ENCODE results near the gene LINGO4.
A peak's percentile ranks its signal among the peaks of the same experiment; 100 is the strongest.

The LINGO4 gene

DNA sequence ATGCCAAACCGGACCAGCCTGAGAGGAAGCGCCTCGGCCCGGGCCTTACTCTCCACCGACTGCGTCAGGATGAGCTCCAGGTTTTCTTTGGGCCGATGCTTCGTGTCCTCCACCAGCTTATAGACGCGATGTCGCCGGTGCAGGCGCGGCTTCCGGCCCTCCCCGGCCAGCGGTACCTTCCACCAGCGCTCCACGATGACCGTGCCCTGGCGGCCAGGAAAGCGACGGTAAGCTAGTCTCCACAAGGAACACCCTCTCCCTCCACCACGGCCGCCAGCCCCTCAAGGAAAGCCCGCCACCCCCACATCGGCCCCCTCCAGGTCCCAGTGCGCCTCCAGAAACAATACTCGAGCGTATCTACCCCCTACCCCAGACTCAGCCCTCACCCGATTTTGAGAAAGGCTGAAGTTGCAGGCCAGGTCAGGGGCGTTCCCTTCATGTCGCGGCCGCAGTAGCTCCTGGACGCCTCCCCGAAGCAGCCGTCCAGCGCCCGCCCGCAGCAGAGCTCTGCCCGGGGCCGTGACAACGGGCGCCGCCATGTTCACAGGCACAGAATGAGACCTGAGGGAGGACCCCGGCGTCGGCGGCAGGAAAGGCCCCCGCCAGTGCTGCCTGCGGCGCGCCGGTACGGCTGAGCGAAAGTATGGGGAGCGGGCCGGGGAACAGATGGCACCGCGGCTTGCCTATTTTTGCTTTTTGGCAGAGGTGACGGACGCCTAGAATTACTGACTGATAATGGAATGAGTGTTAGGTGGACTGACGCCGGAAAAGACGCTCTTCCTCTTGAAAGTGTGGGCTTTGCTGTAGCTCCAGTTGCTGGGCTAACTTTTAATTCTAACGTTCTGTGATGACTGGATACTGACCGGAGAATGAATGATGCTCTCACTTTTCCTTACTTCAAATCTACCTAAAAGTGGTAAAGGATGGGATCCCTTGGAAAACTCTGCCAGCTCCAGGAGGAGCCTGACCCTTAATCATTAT lies 42.0 kb downstream of the LINGO4 start, which contains the start of gene MRPL9:
TSS of gene MRPL9 (minus strand) at position 556 of the 981 bp plus-strand sequence. CDS start at position 539, 17 bp downstream.
- peaks cover 23% of the 10 kb centered on the region for H3K36me3 ChIP-seq (replicated peaks)
- in situ Hi-C loops (cut with HindIII; ENCODE audit: low pct_ligation_motif_present, low sequenced_read_pairs), result no loop called here

DNA sequence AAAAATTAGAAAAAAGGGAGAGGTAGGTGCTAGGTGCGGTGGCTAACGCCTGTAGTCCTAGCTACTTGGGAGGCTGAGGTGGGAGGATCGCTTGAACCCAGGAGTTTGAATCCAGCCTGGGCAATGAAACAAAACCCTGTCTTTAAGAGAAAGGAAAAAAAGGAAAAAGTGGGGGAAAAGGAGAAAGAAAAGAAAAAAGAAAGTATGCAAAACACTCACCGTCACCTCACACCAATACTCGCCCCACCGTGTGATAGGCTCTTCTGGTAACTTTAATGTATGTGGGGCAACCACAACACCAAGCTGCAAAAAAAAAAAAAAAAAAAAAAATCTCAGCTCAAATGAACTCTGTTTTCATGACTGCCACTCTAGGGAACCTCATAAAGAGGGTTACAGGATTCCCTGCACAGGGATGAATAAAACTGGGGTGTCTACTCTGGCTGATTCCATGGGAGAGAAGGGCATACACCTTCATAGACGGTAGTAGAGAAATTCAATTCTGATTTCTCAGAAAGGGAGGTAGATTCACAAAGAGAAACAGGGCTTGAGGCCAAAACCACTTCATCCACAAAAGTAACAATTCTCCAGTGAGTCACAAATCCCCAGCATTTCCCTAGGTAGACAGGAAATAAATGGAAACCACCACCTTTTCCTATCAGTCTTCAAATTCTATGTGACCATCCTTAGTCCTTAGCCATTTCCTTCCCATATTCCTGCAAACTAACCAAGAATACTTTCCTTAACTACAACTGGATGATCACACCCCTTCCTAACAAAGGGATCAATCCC lies 44.4 kb downstream of the LINGO4 start:
- H3K36me3 ChIP-seq (replicated peaks), result peaks cover 23% of the 10 kb centered on the region
- no peak for DNase-seq
- TF ChIP-seq, protein P1, sequence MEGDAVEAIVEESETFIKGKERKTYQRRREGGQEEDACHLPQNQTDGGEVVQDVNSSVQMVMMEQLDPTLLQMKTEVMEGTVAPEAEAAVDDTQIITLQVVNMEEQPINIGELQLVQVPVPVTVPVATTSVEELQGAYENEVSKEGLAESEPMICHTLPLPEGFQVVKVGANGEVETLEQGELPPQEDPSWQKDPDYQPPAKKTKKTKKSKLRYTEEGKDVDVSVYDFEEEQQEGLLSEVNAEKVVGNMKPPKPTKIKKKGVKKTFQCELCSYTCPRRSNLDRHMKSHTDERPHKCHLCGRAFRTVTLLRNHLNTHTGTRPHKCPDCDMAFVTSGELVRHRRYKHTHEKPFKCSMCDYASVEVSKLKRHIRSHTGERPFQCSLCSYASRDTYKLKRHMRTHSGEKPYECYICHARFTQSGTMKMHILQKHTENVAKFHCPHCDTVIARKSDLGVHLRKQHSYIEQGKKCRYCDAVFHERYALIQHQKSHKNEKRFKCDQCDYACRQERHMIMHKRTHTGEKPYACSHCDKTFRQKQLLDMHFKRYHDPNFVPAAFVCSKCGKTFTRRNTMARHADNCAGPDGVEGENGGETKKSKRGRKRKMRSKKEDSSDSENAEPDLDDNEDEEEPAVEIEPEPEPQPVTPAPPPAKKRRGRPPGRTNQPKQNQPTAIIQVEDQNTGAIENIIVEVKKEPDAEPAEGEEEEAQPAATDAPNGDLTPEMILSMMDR (IDR thresholded peaks at IDR 0.05; ENCODE audit: low read depth, low read length, missing control alignments), result no peak
- H3K27me3 ChIP-seq (replicated peaks), result no peaks in the 10 kb centered on the region
- in situ Hi-C loops (cut with HindIII; ENCODE audit: low pct_ligation_motif_present, low sequenced_read_pairs), result no loop called here
- H3K27ac ChIP-seq, result no peak overlapping the region
- no peak overlapping the region for H3K4me3 ChIP-seq (ENCODE audit: low read depth, low read length)

More for the DNA sequence above, 42.0 kb downstream of the LINGO4 start, which contains the start of gene MRPL9:
- Histone ChIP-seq H3K27ac (peak within 1 kb of the TSS; percentile 72), H3K4me3 (ENCODE audit: low read depth, low read length) (peak within 1 kb of the TSS; percentile 91), H3K27me3 (replicated peaks) (no peaks in the 10 kb centered on the region)
- peak; percentile 77 for DNase-seq
- TF ChIP-seq, protein P1 (IDR thresholded peaks at IDR 0.05; ENCODE audit: low read depth, low read length, missing control alignments), result no peak

DNA sequence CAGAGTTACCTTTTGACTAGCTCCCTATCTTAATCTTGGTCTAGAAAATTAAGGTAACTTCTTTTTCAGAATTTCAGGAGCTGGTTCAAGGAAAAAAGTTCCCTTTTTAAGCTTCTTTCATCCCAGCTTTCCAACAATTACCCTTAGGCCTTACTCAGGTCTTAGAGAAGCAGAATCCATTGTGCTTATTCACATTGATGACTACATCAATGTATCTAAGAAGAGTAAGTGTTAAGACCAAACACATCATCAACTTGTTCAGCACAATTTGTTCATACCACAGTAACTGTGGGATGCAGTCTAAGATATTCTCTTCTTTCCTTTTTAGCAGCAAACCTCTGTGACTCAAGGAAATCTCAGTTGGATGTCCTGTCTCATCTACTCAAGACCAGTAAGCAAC lies 46.0 kb downstream of the LINGO4 start:
- TF ChIP-seq, protein P1 (IDR thresholded peaks at IDR 0.05; ENCODE audit: low read depth, low read length, missing control alignments), result no peak
- Histone ChIP-seq H3K27me3 (replicated peaks) (no peaks in the 10 kb centered on the region), H3K36me3 (replicated peaks) (peaks cover 23% of the 10 kb centered on the region), H3K27ac (no peak overlapping the region), H3K4me3 (ENCODE audit: low read depth, low read length) (no peak overlapping the region)
- in situ Hi-C loops (cut with HindIII; ENCODE audit: low pct_ligation_motif_present, low sequenced_read_pairs), result no loop called here
- DNase-seq, result no peak

DNA sequence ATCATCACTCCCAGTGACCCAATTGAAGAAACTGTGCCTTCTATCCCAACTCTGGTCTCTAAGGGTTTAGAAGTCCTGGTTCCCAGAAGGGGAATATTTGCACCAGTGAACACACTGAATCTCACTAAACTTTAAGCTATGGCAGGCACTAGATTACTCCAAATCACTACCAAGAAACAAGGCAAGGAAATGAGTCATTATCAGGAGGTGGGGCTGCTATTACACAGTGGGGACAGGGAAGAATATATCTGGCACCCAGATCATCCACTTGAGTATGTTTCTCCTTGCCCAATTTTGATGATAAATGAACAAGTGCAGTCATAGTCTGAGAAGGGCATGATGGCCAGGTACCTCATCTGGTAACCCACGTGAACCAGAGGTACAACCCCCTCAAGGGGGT lies 48.9 kb downstream of the LINGO4 start:
- in situ Hi-C loops (cut with HindIII; ENCODE audit: low pct_ligation_motif_present, low sequenced_read_pairs), result no loop called here
- DNase-seq, result peak; percentile 32
- Histone ChIP-seq H3K27ac (no peak overlapping the region), H3K27me3 (replicated peaks) (no peaks in the 10 kb centered on the region), H3K36me3 (replicated peaks) (peaks cover 15% of the 10 kb centered on the region), H3K4me3 (ENCODE audit: low read depth, low read length) (no peak overlapping the region)
- TF ChIP-seq, protein P1 (IDR thresholded peaks at IDR 0.05; ENCODE audit: low read depth, low read length, missing control alignments), result no peak

All from brain microvascular endothelial cell (primary cell).